ENCODE measurements around the gene HCRTR1.
A peak's percentile ranks its signal among the peaks of the same experiment; 100 is the strongest.

HCRTR1 gene

GRCh38 chr1:31648641-31649357 lies 31.3 kb downstream of the HCRTR1 start:
- DNase-seq: no peak

- DNase-seq: no peak
These were observed 32.9 kb downstream of the HCRTR1 start for GRCh38 chr1:31650161-31651088.

GRCh38 chr1:31651089-31651420 lies 33.6 kb downstream of the HCRTR1 start:
- DNase-seq: no peak

- no peak for DNase-seq
These were observed 34.3 kb downstream of the HCRTR1 start for GRCh38 chr1:31651766-31652165.

GRCh38 chr1:31652891-31653499 lies 35.5 kb downstream of the HCRTR1 start:
- no peak for DNase-seq

- no peak for DNase-seq
These were observed 36.4 kb downstream of the HCRTR1 start for GRCh38 chr1:31653717-31654473.

- DNase-seq: no peak
These were observed 36.9 kb downstream of the HCRTR1 start for GRCh38 chr1:31654474-31654776.

- DNase-seq: no peak
These were observed 37.6 kb downstream of the HCRTR1 start for GRCh38 chr1:31655104-31655503.

GRCh38 chr1:31655756-31656155 lies 38.3 kb downstream of the HCRTR1 start:
- DNase-seq: no peak

GRCh38 chr1:31657020-31657804 lies 39.7 kb downstream of the HCRTR1 start:
- DNase-seq: no peak

GRCh38 chr1:31657972-31658510 lies 40.6 kb downstream of the HCRTR1 start:
- no peak for DNase-seq

- no peak for DNase-seq
These were observed 41.2 kb downstream of the HCRTR1 start for GRCh38 chr1:31658721-31659120.

GRCh38 chr1:31659889-31660288 lies 42.4 kb downstream of the HCRTR1 start:
- no peak for DNase-seq

GRCh38 chr1:31660871-31661455 lies 43.5 kb downstream of the HCRTR1 start:
- DNase-seq: no peak

- DNase-seq: no peak
These were observed 44.4 kb downstream of the HCRTR1 start for GRCh38 chr1:31661856-31662255.

GRCh38 chr1:31662463-31662862 lies 45.0 kb downstream of the HCRTR1 start:
- no peak for DNase-seq

- DNase-seq: peak in 42 of 56 donors; percentile 8 to 75 (median 36)
These were observed 46.3 kb downstream of the HCRTR1 start for GRCh38 chr1:31663622-31664452.

GRCh38 chr1:31664528-31664927 lies 47.0 kb downstream of the HCRTR1 start:
- no peak for DNase-seq

GRCh38 chr1:31665234-31665878 lies 47.9 kb downstream of the HCRTR1 start:
- DNase-seq: no peak
